ENCODE results near the gene FNDC5. TPM values are rescaled to one million over a fixed set of nuclear protein-coding genes. Genes with fewer than 3 reads are reported as not detected.

FNDC5 gene
- total and polyA plus RNA-seq, 4 donors = 0.43 to 10.5 (median 2.0) TPM

DNA sequence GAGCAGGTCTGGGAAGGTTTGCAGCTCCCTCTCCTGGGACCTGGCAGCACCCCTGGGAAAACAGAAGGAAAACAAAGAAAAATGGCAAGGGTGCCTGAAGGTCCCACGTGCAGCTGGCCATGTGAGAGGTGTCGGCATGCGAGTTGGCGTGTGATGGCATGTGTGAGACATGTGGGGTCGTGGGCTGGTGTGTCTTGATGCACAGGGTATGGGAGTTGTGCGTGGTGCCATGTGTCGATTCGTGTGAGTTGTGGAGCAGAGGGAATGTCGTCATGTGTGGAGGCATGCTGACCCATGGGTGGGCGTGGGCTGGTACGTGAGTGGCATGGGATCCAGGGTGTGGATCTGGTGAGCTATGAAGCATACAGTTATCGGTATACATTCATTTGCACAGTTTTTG lies 16.9 kb upstream of the FNDC5 start:
- WGBS = 72% methylated on average over 12 of the region's 12 CpGs
- H3K9ac ChIP-seq (ENCODE audit: low read depth in 1 of 2, low read length in 2 of 2) = no peak overlapping the region
- TF ChIP-seq FOXA1 (IDR thresholded peaks at IDR 0.05) (no peak), EGR1 (IDR thresholded peaks at IDR 0.05; ENCODE audit: low read depth in 2 of 2) (no peak), GABPA (IDR thresholded peaks at IDR 0.05 in 1 of 2, conservative IDR thresholded peaks at IDR 0.05 in 1 of 2) (no peak), FOXA2 (IDR thresholded peaks at IDR 0.05) (no peak), NR2F2 (IDR thresholded peaks at IDR 0.05) (no peak), HNF4A (conservative IDR thresholded peaks at IDR 0.05) (no peak), SP1 (IDR thresholded peaks at IDR 0.05) (no peak), YY1 (IDR thresholded peaks at IDR 0.05) (no peak), HNF4G (IDR thresholded peaks at IDR 0.05) (no peak), RXRA (IDR thresholded peaks at IDR 0.05) (no peak), JUND (IDR thresholded peaks at IDR 0.05) (no peak), TAF1 (conservative IDR thresholded peaks at IDR 0.05) (no peak), RAD21 (IDR thresholded peaks at IDR 0.05) (no peak)
- TF ChIP-seq, protein P1, sequence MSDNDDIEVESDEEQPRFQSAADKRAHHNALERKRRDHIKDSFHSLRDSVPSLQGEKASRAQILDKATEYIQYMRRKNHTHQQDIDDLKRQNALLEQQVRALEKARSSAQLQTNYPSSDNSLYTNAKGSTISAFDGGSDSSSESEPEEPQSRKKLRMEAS (IDR thresholded peaks at IDR 0.05) = no peak
- TF ChIP-seq, protein P2, sequence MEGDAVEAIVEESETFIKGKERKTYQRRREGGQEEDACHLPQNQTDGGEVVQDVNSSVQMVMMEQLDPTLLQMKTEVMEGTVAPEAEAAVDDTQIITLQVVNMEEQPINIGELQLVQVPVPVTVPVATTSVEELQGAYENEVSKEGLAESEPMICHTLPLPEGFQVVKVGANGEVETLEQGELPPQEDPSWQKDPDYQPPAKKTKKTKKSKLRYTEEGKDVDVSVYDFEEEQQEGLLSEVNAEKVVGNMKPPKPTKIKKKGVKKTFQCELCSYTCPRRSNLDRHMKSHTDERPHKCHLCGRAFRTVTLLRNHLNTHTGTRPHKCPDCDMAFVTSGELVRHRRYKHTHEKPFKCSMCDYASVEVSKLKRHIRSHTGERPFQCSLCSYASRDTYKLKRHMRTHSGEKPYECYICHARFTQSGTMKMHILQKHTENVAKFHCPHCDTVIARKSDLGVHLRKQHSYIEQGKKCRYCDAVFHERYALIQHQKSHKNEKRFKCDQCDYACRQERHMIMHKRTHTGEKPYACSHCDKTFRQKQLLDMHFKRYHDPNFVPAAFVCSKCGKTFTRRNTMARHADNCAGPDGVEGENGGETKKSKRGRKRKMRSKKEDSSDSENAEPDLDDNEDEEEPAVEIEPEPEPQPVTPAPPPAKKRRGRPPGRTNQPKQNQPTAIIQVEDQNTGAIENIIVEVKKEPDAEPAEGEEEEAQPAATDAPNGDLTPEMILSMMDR (IDR thresholded peaks at IDR 0.05; ENCODE audit: low read depth, low read length, missing input control) = no peak
- TF ChIP-seq, protein P3, sequence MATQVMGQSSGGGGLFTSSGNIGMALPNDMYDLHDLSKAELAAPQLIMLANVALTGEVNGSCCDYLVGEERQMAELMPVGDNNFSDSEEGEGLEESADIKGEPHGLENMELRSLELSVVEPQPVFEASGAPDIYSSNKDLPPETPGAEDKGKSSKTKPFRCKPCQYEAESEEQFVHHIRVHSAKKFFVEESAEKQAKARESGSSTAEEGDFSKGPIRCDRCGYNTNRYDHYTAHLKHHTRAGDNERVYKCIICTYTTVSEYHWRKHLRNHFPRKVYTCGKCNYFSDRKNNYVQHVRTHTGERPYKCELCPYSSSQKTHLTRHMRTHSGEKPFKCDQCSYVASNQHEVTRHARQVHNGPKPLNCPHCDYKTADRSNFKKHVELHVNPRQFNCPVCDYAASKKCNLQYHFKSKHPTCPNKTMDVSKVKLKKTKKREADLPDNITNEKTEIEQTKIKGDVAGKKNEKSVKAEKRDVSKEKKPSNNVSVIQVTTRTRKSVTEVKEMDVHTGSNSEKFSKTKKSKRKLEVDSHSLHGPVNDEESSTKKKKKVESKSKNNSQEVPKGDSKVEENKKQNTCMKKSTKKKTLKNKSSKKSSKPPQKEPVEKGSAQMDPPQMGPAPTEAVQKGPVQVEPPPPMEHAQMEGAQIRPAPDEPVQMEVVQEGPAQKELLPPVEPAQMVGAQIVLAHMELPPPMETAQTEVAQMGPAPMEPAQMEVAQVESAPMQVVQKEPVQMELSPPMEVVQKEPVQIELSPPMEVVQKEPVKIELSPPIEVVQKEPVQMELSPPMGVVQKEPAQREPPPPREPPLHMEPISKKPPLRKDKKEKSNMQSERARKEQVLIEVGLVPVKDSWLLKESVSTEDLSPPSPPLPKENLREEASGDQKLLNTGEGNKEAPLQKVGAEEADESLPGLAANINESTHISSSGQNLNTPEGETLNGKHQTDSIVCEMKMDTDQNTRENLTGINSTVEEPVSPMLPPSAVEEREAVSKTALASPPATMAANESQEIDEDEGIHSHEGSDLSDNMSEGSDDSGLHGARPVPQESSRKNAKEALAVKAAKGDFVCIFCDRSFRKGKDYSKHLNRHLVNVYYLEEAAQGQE (IDR thresholded peaks at IDR 0.05) = no peak
- TF ChIP-seq, protein P4, sequence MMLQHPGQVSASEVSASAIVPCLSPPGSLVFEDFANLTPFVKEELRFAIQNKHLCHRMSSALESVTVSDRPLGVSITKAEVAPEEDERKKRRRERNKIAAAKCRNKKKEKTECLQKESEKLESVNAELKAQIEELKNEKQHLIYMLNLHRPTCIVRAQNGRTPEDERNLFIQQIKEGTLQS (IDR thresholded peaks at IDR 0.05) = no peak
- TF ChIP-seq, protein P5, sequence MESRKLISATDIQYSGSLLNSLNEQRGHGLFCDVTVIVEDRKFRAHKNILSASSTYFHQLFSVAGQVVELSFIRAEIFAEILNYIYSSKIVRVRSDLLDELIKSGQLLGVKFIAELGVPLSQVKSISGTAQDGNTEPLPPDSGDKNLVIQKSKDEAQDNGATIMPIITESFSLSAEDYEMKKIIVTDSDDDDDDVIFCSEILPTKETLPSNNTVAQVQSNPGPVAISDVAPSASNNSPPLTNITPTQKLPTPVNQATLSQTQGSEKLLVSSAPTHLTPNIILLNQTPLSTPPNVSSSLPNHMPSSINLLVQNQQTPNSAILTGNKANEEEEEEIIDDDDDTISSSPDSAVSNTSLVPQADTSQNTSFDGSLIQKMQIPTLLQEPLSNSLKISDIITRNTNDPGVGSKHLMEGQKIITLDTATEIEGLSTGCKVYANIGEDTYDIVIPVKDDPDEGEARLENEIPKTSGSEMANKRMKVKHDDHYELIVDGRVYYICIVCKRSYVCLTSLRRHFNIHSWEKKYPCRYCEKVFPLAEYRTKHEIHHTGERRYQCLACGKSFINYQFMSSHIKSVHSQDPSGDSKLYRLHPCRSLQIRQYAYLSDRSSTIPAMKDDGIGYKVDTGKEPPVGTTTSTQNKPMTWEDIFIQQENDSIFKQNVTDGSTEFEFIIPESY (IDR thresholded peaks at IDR 0.05) = no peak
- H3K9me3 ChIP-seq (ENCODE audit: control insufficient read depth in 4 of 4, low read length in 3 of 4) = no peaks in the 10 kb centered on the region
- H3K4me3 ChIP-seq (ENCODE audit: low read depth in 1 of 3, low read length in 3 of 3) = no peak overlapping the region
- DNase-seq (ENCODE audit: low spot score) = no peak
- H3K4me1 ChIP-seq (ENCODE audit: control insufficient read depth in 4 of 4, insufficient read depth in 4 of 4, low read length in 3 of 4) = peaks cover 0 to 5% (median under 1%) of the 10 kb centered on the region in 4 donors
- peaks cover 0 to 10% (median 3%) of the 10 kb centered on the region in 4 donors for H3K27me3 ChIP-seq (ENCODE audit: control insufficient read depth in 4 of 4, insufficient read depth in 4 of 4, low read length in 3 of 4)
- no peaks in the 10 kb centered on the region for H3K36me3 ChIP-seq (ENCODE audit: control insufficient read depth in 4 of 4, insufficient read depth in 3 of 4, low read depth in 1 of 4, low read length in 3 of 4)
- H3K27ac ChIP-seq (ENCODE audit: low read depth in 1 of 2, low read length in 2 of 2) = no peak overlapping the region
